ENCODE results near the gene WNT5B.

DNA sequence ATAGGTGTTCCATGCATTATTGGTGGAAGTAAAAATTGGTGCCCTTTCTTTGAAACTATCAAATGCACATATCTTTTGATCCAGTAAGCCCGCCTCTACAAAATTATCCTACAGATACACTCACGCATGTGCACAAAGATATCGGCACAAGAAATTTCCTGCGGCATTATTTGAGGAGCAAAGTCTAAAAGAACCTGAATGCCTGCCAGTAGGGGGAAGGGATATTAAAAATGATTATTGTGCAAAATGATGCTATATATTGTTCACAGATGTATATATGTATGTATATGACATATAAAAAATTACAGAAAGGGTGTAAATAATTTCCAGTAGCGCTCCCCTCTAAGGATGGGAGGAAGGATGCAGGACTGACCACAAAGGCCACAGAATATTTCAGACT is 37.2 kb downstream of the WNT5B start:
- no peak for TF ChIP-seq POLR2A (IDR thresholded peaks at IDR 0.05; ENCODE audit: low read length)
- TF ChIP-seq GATA1 (IDR thresholded peaks at IDR 0.05; ENCODE audit: low read depth, low read length): no peak

All from erythroblast (primary cell).